Caco-2 (cell line): ENCODE data around the gene CNOT6L. TPM values are rescaled to one million over a fixed set of nuclear protein-coding genes. Genes with fewer than 3 reads are reported as not detected.

Experiments used
- BruUV-seq: library from RNA; stranded (reverse); fragments of 400-500 nt; replicated peaks from 2 replicates; lab custom pipeline; 2021; lab: Mats Ljungman, UMichigan
- CTCF ChIA-PET: fragments of 300-600 bp; sonication (Branson Sonifier 250); formaldehyde crosslinking; loops from one replicate; lab custom pipeline; 2022; ENCODE audit warnings: antibody characterized with exemption; lab: Charles Lee
- POLR2A ChIA-PET: fragments of 300-600 bp; sonication (Branson Sonifier 250); formaldehyde crosslinking; loops from one replicate; lab custom pipeline; 2022; ENCODE audit warnings: antibody characterized with exemption; lab: Charles Lee
- DNase-seq, 2 experiments: peaks; one replicate each; pipeline versions ENCODE4 v3.0.0 to v3.0.0-alpha.2; 2020 to 2022
- H3K27me3 ChIP-seq: replicated peaks from 2 replicates; pipeline ENCODE4 v1.6.0; 2011; ENCODE audit warnings: low read length; ENCODE audit not compliant: control insufficient read depth, insufficient read depth
- H3K36me3 ChIP-seq: 2 replicates; pipeline ENCODE4 v1.5.1; 2011; ENCODE audit warnings: low read length; ENCODE audit not compliant: control insufficient read depth, insufficient read depth
- H3K4me1 ChIP-seq: fragments of 250-450 bp; sonication (Bioruptor Pico); 2 replicates; pipeline ENCODE4 v1.5.1; 2020; ENCODE audit warnings: mild to moderate bottlenecking
- H3K4me3 ChIP-seq: 2 replicates; pipeline ENCODE4 v1.5.1; 2011; ENCODE audit warnings: low read depth, mild to moderate bottlenecking, control low read depth, low read length
- H3K9me3 ChIP-seq: fragments of 250-450 bp; sonication (Bioruptor Pico); 2 replicates; pipeline ENCODE4 v1.5.1; 2020; ENCODE audit warnings: mild to moderate bottlenecking, moderate library complexity
- H3K27ac Mint-ChIP-seq: one replicate; pipeline ENCODE4 v1.8.0; 2022; ENCODE audit warnings: mixed read lengths; ENCODE audit not compliant: unreplicated experiment
- H3K27me3 Mint-ChIP-seq: one replicate; pipeline ENCODE4 v1.8.0; 2022; ENCODE audit warnings: mixed read lengths; ENCODE audit not compliant: insufficient read depth, unreplicated experiment
- H3K36me3 Mint-ChIP-seq: one replicate; pipeline ENCODE4 v1.8.0; 2022; ENCODE audit warnings: mild to moderate bottlenecking, mixed read lengths; ENCODE audit not compliant: insufficient read depth, unreplicated experiment
- H3K4me1 Mint-ChIP-seq: one replicate; pipeline ENCODE4 v1.8.0; 2022; ENCODE audit warnings: low read depth, mixed read lengths; ENCODE audit not compliant: unreplicated experiment
- H3K4me3 Mint-ChIP-seq: one replicate; pipeline ENCODE4 v1.8.0; 2022; ENCODE audit warnings: mild to moderate bottlenecking, moderate library complexity, mixed read lengths; ENCODE audit not compliant: unreplicated experiment
- H3K9me3 Mint-ChIP-seq: one replicate; pipeline ENCODE4 v1.8.0; 2022; ENCODE audit warnings: mixed read lengths; ENCODE audit not compliant: unreplicated experiment
- intact Hi-C: fragments of 100-400 bp; cut with micrococcal nuclease; formaldehyde crosslinking; loops from one replicate; pipeline ENCODE4 v1.10.0; 2022; ENCODE audit not compliant: unreplicated experiment
- total RNA-seq: library from RNA; stranded (reverse); gene quantifications from 2 replicates; pipeline ENCODE4 v1.2.3, GENCODE V29; 2022
- TF ChIP-seq, protein P1 (sequence below), 2 experiments: fragments of 200-600 bp in 1 of 2; IDR thresholded peaks; 1 replicate in 1 of 2; 2 replicates in 1 of 2; pipeline versions ENCODE4 v1.5.1 to v1.8.0; 2011 to 2022; ENCODE audit warnings: antibody characterized with exemption in 1 of 2, control low read depth in 1 of 2, inconsistent platforms in 1 of 2, low read depth in 1 of 2, low read length in 1 of 2, mild to moderate bottlenecking in 1 of 2, moderate library complexity in 1 of 2; ENCODE audit not compliant: insufficient read depth in 1 of 2, severe bottlenecking in 1 of 2, unreplicated experiment in 1 of 2

Gene CNOT6L
- total RNA-seq, 1 experiment from 2014 or later = 18.8 TPM

DNA sequence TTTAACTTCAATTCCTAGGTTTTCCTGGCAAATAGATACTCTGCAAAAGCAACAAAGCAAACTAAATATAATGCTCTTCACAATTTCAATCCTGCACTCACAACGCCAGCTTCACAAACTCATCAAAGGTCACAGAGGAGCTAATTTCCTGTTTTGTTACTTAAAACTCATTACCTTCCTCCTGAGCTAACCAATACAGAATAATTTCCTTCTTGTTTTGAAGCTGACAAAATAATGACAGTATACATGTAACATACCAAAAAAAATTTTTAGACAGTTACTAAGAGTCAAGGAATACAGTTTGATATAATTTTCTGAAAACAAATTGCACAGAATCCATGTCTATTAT, 17.9 kb downstream of the CNOT6L start:
- Mint-ChIP-seq H3K4me3 (no peak overlapping the region), H3K27ac (no peak overlapping the region), H3K36me3 (no peaks in the 10 kb centered on the region), H3K4me1 (no peaks in the 10 kb centered on the region), H3K27me3 (no peaks in the 10 kb centered on the region), H3K9me3 (no peaks in the 10 kb centered on the region)
- TF ChIP-seq, protein P1, sequence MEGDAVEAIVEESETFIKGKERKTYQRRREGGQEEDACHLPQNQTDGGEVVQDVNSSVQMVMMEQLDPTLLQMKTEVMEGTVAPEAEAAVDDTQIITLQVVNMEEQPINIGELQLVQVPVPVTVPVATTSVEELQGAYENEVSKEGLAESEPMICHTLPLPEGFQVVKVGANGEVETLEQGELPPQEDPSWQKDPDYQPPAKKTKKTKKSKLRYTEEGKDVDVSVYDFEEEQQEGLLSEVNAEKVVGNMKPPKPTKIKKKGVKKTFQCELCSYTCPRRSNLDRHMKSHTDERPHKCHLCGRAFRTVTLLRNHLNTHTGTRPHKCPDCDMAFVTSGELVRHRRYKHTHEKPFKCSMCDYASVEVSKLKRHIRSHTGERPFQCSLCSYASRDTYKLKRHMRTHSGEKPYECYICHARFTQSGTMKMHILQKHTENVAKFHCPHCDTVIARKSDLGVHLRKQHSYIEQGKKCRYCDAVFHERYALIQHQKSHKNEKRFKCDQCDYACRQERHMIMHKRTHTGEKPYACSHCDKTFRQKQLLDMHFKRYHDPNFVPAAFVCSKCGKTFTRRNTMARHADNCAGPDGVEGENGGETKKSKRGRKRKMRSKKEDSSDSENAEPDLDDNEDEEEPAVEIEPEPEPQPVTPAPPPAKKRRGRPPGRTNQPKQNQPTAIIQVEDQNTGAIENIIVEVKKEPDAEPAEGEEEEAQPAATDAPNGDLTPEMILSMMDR (IDR thresholded peaks at IDR 0.05; ENCODE audit: insufficient read depth in 1 of 2, low read depth in 1 of 2, low read length in 1 of 2, severe bottlenecking in 1 of 2, unreplicated experiment in 1 of 2) = no peak
- no TSS peak for BruUV-seq
- Histone ChIP-seq H3K27me3 (no peaks in the 10 kb centered on the region), H3K9me3 (no peaks in the 10 kb centered on the region), H3K4me3 (no peak overlapping the region), H3K36me3 (no peaks in the 10 kb centered on the region), H3K4me1 (no peaks in the 10 kb centered on the region)
- ChIA-PET CTCF (no interaction called here), POLR2A (no interaction called here)
- intact Hi-C loops = no loop called here
- DNase-seq = no peak

DNA sequence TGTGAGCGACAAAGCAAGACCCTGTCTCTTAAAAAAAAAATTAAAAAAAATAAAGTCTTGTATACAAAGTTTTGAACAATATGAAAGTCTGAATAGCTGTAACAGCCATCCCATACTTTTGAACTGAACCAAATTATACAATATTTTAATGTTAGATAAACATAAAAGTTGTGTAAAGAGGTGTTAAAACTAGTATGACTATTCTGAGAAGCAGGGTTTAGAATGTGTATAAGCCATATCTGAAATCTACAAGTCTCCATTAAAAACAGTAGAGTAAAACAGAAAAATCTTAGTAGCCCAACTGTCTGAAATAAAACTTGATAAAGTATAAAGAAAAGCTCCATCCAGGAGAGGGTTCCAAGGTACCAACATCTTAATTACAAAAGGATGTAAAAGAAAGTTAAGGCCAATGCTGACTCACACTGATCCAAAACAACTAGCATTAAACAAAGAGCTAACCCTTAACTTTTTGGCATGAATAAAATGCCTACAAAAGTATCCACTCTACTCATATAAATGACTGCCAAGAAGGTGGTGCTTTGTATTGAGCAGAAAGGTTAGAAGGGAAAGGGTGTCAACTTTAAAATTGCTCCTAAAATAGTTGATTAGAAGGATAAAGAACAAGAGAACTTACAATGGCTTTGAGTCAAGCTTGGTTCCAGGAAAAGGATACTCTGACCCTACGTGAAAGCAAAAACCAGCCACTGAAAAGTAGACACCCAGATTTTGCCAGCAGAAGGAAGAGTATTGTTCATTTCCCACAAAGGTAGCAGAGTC, 18.5 kb downstream of the CNOT6L start:
- POLR2A ChIA-PET = interaction anchor here (0.6 kb wide), 1 partner anchor 62 kb away, joined by 3 read pairs; no protein-coding TSS in a partner anchor
- no peaks in the 10 kb centered on the region for H3K36me3 Mint-ChIP-seq

DNA sequence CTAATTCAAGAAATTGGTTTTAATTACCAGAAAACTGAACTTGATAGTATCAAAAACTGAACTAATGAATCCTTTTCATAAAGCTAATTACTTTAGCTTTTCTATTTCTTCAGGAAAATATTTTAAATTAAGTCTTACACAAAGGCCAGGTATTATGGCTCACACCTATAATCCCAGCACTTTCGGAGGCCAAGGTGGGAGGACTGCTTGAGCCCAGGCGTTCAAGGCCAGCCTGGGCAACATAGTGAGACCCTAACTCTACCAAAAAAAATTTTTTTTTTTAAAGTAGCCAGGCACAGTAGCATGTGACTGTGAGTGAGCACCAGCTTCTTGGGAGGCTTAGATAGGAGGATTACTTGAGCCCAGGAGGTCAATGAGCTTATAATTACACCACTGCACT, 19.1 kb downstream of the CNOT6L start:
- POLR2A ChIA-PET = interaction anchor here (0.6 kb wide), 1 partner anchor 62 kb away, joined by 3 read pairs; no protein-coding TSS in a partner anchor

More for the DNA sequence above, 18.5 kb downstream of the CNOT6L start:
- no peak for DNase-seq
- Mint-ChIP-seq H3K9me3 (no peaks in the 10 kb centered on the region), H3K4me3 (no peak overlapping the region), H3K27me3 (no peaks in the 10 kb centered on the region), H3K4me1 (no peaks in the 10 kb centered on the region), H3K27ac (no peak overlapping the region)
- Histone ChIP-seq H3K4me3 (no peak overlapping the region), H3K27me3 (no peaks in the 10 kb centered on the region), H3K36me3 (no peaks in the 10 kb centered on the region), H3K4me1 (no peaks in the 10 kb centered on the region), H3K9me3 (no peaks in the 10 kb centered on the region)
- CTCF ChIA-PET = interaction anchor here (0.6 kb wide), 1 partner anchor 332 kb away, joined by 3 read pairs; no protein-coding TSS in a partner anchor
- TF ChIP-seq, protein P1 (IDR thresholded peaks at IDR 0.05; ENCODE audit: insufficient read depth in 1 of 2, low read depth in 1 of 2, low read length in 1 of 2, severe bottlenecking in 1 of 2, unreplicated experiment in 1 of 2) = no peak
- intact Hi-C loops = no loop called here
- no TSS peak for BruUV-seq

More for the DNA sequence above, 19.1 kb downstream of the CNOT6L start:
- Mint-ChIP-seq H3K4me1 (no peaks in the 10 kb centered on the region), H3K27ac (no peak overlapping the region), H3K4me3 (no peak overlapping the region), H3K9me3 (no peaks in the 10 kb centered on the region), H3K36me3 (no peaks in the 10 kb centered on the region), H3K27me3 (no peaks in the 10 kb centered on the region)
- BruUV-seq = no TSS peak
- H3K4me1 ChIP-seq = no peaks in the 10 kb centered on the region
- H3K27me3 ChIP-seq = no peaks in the 10 kb centered on the region
- TF ChIP-seq, protein P1 (IDR thresholded peaks at IDR 0.05; ENCODE audit: insufficient read depth in 1 of 2, low read depth in 1 of 2, low read length in 1 of 2, severe bottlenecking in 1 of 2, unreplicated experiment in 1 of 2) = no peak
- no peak for DNase-seq
- no peak overlapping the region for H3K4me3 ChIP-seq
- H3K9me3 ChIP-seq = no peaks in the 10 kb centered on the region
- no peaks in the 10 kb centered on the region for H3K36me3 ChIP-seq
- CTCF ChIA-PET = no interaction called here
- intact Hi-C loops = no loop called here
